GM12878 (cell line): Measurements from ENCODE around the gene LRRC61. TPM values are rescaled to one million over a fixed set of nuclear protein-coding genes. Genes with fewer than 3 reads are reported as not detected.

Source experiments
- BHLHE40 ChIP-seq, 2 experiments: fragments of 450-650 bp in 1 of 2; IDR thresholded peaks; 2 replicates each; pipeline ENCODE4 v1.6.1; 2011 to 2017; ENCODE audit warnings: low read depth in 2 of 2, borderline replicate concordance in 1 of 2, improper control_type of control experiment in 1 of 2, low read length in 1 of 2, mild to moderate bottlenecking in 1 of 2
- CBFB ChIP-seq: IDR thresholded peaks from 2 replicates; pipeline ENCODE4 v1.6.1; 2016; ENCODE audit warnings: antibody characterized with exemption, low read depth
- CEBPB ChIP-seq, 2 experiments: fragments of 150-350 bp in 1 of 2; IDR thresholded peaks; 2 replicates each; pipeline ENCODE4 v1.6.1; 2012 to 2014; ENCODE audit warnings: low read depth in 2 of 2, low read length in 2 of 2, borderline replicate concordance in 1 of 2, inconsistent platforms in 1 of 2
- CHD2 ChIP-seq: IDR thresholded peaks from 2 replicates; pipeline ENCODE4 v1.6.1; 2011; ENCODE audit warnings: low read depth, low read length, improper control_type of control experiment, borderline replicate concordance
- IKZF1 ChIP-seq: fragments of 450-650 bp; conservative IDR thresholded peaks from 2 replicates; pipeline ENCODE4 v1.6.1; 2017; ENCODE audit warnings: antibody characterized with exemption, mild to moderate bottlenecking
- IKZF2 ChIP-seq, 2 experiments: fragments of 450-650 bp; IDR thresholded peaks; 2 replicates each; pipeline ENCODE4 v1.6.1; 2017; ENCODE audit warnings: mild to moderate bottlenecking in 2 of 2, moderate library complexity in 2 of 2
- IRF4 ChIP-seq: IDR thresholded peaks from 2 replicates; pipeline ENCODE4 v1.6.1; 2011; ENCODE audit warnings: low read depth, low read length
- KDM1A ChIP-seq: fragments of 200-600 bp; sonication (generic); IDR thresholded peaks from 2 replicates; pipeline ENCODE4 v1.6.1; 2016; ENCODE audit warnings: borderline replicate concordance
- LARP7 ChIP-seq: fragments of 450-650 bp; IDR thresholded peaks from 2 replicates; pipeline ENCODE4 v1.6.1; 2017; ENCODE audit warnings: mild to moderate bottlenecking
- MLLT1 ChIP-seq: fragments of 450-650 bp; IDR thresholded peaks from 2 replicates; pipeline ENCODE4 v1.6.1; 2016; ENCODE audit warnings: mild to moderate bottlenecking
- NFYB ChIP-seq: IDR thresholded peaks from 2 replicates; pipeline ENCODE4 v1.6.1; 2011; ENCODE audit warnings: low read depth, mild to moderate bottlenecking, low read length, improper control_type of control experiment, moderate library complexity; ENCODE audit not compliant: insufficient read depth
- POLR2AphosphoS2 ChIP-seq: IDR thresholded peaks from 2 replicates; pipeline ENCODE4 v1.6.1; 2011; ENCODE audit warnings: low read depth, mild to moderate bottlenecking, low read length, improper control_type of control experiment, moderate library complexity
- RCOR1 ChIP-seq: conservative IDR thresholded peaks from 2 replicates; pipeline ENCODE4 v1.6.1; 2012; ENCODE audit warnings: low read depth, low read length, improper control_type of control experiment
- SMAD5 ChIP-seq: IDR thresholded peaks from 2 replicates; pipeline ENCODE4 v1.6.1; 2016; ENCODE audit warnings: antibody characterized with exemption, low read depth
- SREBF2 ChIP-seq: IDR thresholded peaks from 2 replicates; pipeline ENCODE4 v1.6.1; 2012; ENCODE audit warnings: mild to moderate bottlenecking, low read length
- STAT3 ChIP-seq: IDR thresholded peaks from 2 replicates; pipeline ENCODE4 v1.6.1; 2011; ENCODE audit warnings: low read depth, low read length, improper control_type of control experiment
- TAF1 ChIP-seq: IDR thresholded peaks from 2 replicates; pipeline ENCODE4 v1.6.1; 2011; ENCODE audit warnings: mild to moderate bottlenecking, low read depth, low read length, borderline replicate concordance
- USF2 ChIP-seq: IDR thresholded peaks from 2 replicates; pipeline ENCODE4 v1.6.1; 2011; ENCODE audit warnings: low read depth, low read length, improper control_type of control experiment, borderline replicate concordance
- ZBED1 ChIP-seq: IDR thresholded peaks from 2 replicates; pipeline ENCODE4 v1.6.1; 2016; ENCODE audit warnings: borderline replicate concordance
- ZBTB40 ChIP-seq: fragments of 450-650 bp; IDR thresholded peaks from 2 replicates; pipeline ENCODE4 v1.6.1; 2016; ENCODE audit warnings: mild to moderate bottlenecking, moderate library complexity, borderline replicate concordance
- ZNF217 ChIP-seq: fragments of 450-650 bp; IDR thresholded peaks from 2 replicates; pipeline ENCODE4 v1.6.1; 2017; ENCODE audit warnings: antibody characterized with exemption, mild to moderate bottlenecking
- ZNF384 ChIP-seq: IDR thresholded peaks from 2 replicates; pipeline ENCODE4 v1.6.1; 2012; ENCODE audit warnings: low read depth, mild to moderate bottlenecking, low read length, improper control_type of control experiment, borderline replicate concordance
- polyA plus RNA-seq, 11 experiments: library from polyadenylated mRNA; depleted of rRNA in 4 of 11; unstranded in 6 of 11; stranded (reverse) in 5 of 11; fragments of >200 nt; fragmentation: Nextera tagmentation in 4 of 11; fragmentation: Illumina TruSeq in 1 of 11; extraction: Ambion mirVana in 4 of 11; extraction: Trizol in 1 of 11; gene quantifications; 1 replicate in 1 of 11; 2 replicates in 10 of 11; pipeline versions ENCODE4 v1.2.1 to v1.2.3, GENCODE V29; 2011 to 2016; ENCODE audit warnings: inconsistent platforms in 2 of 11, missing spikeins in 2 of 11, low read depth in 1 of 11
- total RNA-seq, 4 experiments: library from RNA; depleted of rRNA in 3 of 4; stranded (reverse); fragments of >200 nt in 3 of 4; fragmentation: Illumina TruSeq in 1 of 4; extraction: Trizol in 1 of 4; gene quantifications; 2 replicates each; pipeline versions ENCODE4 v1.2.1 to v1.2.3, GENCODE V29; 2013 to 2021
- TF ChIP-seq, protein P1 (sequence below): fragments of 450-650 bp; IDR thresholded peaks from 2 replicates; pipeline ENCODE4 v1.6.1; 2017; ENCODE audit warnings: mild to moderate bottlenecking, low read depth, inconsistent platforms; ENCODE audit not compliant: poor library complexity, severe bottlenecking

The LRRC61 gene
- total and polyA plus RNA-seq, 10 of the 15 experiments (the other 5 are each of a cell fraction or from before 2014, with no cell fraction given) = 1.4 to 54.2 (median 21.8) TPM

DNA sequence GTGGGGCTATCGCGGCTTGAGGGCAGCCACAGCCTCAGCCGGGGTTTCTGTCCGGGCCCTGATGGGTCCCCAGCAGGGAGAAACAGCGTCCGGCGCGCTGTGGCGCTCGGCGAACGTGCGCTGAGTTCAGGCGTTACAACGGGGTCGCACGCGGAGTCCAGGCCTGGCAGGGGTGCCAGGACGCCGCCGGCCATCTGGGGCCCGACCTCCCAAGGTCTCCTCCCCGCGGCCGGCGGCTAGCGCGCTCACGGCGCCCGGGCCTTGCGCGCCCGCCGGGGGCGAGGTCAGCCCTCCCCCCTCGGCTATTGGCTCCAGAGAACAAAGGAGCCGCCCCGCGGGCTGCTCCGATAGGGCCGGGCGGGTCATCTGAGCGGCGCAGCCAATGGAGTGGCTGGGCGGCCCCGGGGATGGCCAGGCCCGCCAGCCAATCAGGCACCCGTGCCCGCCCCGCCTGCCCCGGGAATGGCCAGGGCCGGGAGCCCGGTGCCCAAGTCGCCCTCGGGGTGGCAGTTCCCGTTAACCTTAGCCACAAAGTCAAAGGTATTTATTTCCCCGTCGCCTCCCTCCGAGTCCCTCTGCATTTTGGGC lies 55.8 kb downstream of the LRRC61 start, which contains the start of gene ZNF775 (continued):
- TF ChIP-seq TAF1 (peak; percentile 44; the same call in 1 of the 2 replicates), CHD2 (peak; percentile 95), SREBF2 (no peak), MLLT1 (no peak), USF2 (peak; percentile 70), CBFB (no peak), ZNF217 (no peak), SMAD5 (peak; percentile 55; the same call in 1 of the 2 replicates), ZBTB40 (no peak), RCOR1 (no peak), STAT3 (no peak), ZNF384 (no peak), IKZF2 (IDR thresholded peaks at IDR 0.05) (0 out of 4 replicates have a peak, but pooled peaks of 1 of the 2 experiments have one; percentile 35), IKZF1 (peak; percentile 70; the same call in 1 of the 2 replicates), LARP7 (peak; percentile 87), IRF4 (no peak), BHLHE40 (IDR thresholded peaks at IDR 0.05; ENCODE audit: borderline replicate concordance in 1 of 2, low read depth in 2 of 2, low read length in 1 of 2) (peak in 1 of 2 experiments; percentile 52; a peak in 1 of 4 replicates), POLR2AphosphoS2 (peak; percentile 81; the same call in 1 of the 2 replicates), KDM1A (no peak), ZBED1 (no peak), CEBPB (IDR thresholded peaks at IDR 0.05; ENCODE audit: borderline replicate concordance in 1 of 2, low read depth in 2 of 2, low read length in 2 of 2) (no peak), NFYB (peak; percentile 99)
- TF ChIP-seq, protein P1, sequence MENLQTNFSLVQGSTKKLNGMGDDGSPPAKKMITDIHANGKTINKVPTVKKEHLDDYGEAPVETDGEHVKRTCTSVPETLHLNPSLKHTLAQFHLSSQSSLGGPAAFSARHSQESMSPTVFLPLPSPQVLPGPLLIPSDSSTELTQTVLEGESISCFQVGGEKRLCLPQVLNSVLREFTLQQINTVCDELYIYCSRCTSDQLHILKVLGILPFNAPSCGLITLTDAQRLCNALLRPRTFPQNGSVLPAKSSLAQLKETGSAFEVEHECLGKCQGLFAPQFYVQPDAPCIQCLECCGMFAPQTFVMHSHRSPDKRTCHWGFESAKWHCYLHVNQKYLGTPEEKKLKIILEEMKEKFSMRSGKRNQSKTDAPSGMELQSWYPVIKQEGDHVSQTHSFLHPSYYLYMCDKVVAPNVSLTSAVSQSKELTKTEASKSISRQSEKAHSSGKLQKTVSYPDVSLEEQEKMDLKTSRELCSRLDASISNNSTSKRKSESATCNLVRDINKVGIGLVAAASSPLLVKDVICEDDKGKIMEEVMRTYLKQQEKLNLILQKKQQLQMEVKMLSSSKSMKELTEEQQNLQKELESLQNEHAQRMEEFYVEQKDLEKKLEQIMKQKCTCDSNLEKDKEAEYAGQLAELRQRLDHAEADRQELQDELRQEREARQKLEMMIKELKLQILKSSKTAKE = no peak
